Measurements from ENCODE around the gene ADI1. TPM values are rescaled to one million over a fixed set of nuclear protein-coding genes. Genes with fewer than 3 reads are reported as not detected.
"Not testable (repeated sequence)": the region's sequence is repeated elsewhere in the genome, so short reads cannot be mapped to it uniquely, and the experiment has no call there.

The ADI1 gene
- polyA plus RNA-seq, 1 experiment: 53.3 TPM

DNA sequence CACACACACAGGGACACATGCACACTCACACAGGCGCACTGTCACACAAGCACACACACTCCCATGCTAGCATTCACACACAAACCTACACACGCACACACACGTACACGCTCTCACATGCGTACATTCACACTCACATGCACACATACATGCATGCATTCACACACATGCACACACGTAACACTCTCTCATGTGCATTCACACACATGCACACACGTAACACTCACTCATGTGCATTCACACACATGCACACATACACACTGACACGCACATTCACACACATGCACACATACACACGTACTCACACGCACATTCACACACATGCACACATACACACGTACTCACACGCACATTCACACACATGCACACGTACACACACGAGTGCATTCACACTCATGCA is 16.3 kb downstream of the ADI1 start:
- H3K27me3 ChIP-seq (ENCODE audit: control insufficient read depth, insufficient read depth, low read length): no peaks in the 10 kb centered on the region
- CTCF ChIA-PET: no interaction called here
- no peak for DNase-seq (ENCODE audit: low read depth)
- peaks cover 13% of the 10 kb centered on the region for H3K36me3 ChIP-seq (ENCODE audit: control insufficient read depth, insufficient read depth, low read length)
- H3K4me3 ChIP-seq (ENCODE audit: low read depth, low read length): no peak overlapping the region
- TF ChIP-seq, protein P1, sequence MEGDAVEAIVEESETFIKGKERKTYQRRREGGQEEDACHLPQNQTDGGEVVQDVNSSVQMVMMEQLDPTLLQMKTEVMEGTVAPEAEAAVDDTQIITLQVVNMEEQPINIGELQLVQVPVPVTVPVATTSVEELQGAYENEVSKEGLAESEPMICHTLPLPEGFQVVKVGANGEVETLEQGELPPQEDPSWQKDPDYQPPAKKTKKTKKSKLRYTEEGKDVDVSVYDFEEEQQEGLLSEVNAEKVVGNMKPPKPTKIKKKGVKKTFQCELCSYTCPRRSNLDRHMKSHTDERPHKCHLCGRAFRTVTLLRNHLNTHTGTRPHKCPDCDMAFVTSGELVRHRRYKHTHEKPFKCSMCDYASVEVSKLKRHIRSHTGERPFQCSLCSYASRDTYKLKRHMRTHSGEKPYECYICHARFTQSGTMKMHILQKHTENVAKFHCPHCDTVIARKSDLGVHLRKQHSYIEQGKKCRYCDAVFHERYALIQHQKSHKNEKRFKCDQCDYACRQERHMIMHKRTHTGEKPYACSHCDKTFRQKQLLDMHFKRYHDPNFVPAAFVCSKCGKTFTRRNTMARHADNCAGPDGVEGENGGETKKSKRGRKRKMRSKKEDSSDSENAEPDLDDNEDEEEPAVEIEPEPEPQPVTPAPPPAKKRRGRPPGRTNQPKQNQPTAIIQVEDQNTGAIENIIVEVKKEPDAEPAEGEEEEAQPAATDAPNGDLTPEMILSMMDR (IDR thresholded peaks at IDR 0.05; ENCODE audit: insufficient read depth, low read depth, low read length): no peak
- POLR2A ChIA-PET: no interaction called here

DNA sequence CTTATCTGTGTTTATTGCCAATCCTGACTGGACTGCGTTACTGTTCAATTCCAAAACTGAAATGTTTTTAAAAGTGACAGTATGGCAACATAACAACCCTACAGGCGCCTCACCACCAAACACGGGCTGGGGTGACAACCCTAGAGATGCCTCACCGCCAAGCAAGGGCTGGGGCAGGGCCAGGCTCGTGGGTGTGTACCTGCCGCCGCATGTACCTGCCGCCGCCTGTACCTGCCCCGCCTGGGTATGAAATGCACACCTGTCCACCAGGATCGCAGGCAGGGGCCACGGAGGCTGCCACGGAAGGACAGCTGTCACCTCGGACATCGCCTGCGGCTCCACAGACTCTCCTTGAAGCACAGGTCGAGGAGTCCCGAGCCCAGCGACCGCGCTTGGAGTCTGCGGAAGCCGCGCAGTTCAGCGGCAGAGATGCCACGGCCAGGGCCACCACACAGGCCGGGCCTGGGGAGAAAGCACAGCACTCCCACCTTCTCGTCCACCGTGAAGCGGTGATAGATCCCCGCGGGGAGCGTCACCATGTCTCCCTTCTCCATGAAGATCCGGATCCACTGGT is 18.9 kb downstream of the ADI1 start:
- H3K36me3 ChIP-seq (ENCODE audit: control insufficient read depth, insufficient read depth, low read length): peaks cover 14% of the 10 kb centered on the region
- POLR2A ChIA-PET: no interaction called here
- TF ChIP-seq, protein P1 (IDR thresholded peaks at IDR 0.05; ENCODE audit: insufficient read depth, low read depth, low read length): no peak
- CTCF ChIA-PET: no interaction called here
- no peaks in the 10 kb centered on the region for H3K27me3 ChIP-seq (ENCODE audit: control insufficient read depth, insufficient read depth, low read length)
- DNase-seq (ENCODE audit: low read depth): no peak
- no peak overlapping the region for H3K4me3 ChIP-seq (ENCODE audit: low read depth, low read length)

DNA sequence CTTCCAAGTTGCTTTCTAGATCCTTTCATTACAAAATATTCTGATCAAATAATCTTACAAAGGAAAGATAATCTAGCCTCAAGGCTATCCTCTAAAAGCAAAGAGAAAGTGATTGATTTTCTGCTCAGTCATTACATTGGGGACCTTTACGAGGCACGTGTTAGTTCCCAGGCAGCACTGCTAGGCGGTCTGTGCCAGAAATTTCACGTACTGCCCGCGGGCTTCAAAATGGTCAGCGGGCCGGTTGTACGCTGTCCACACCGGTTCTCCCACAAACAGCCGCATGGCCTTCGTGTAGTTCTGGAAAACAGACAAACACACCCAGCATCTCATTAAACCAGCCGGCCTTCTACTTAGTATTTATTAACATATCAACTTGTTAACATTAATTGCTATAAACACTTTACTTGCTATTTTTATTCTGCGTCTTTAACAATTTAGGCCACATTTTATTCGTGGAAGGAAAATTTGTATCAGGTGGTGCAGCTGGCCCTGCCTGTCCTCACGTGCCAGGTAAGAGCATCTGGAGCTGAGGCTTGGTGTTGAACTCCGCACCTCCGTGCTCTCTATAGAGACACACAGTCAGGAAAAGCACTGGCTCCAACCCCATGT is 20.4 kb downstream of the ADI1 start:
- TF ChIP-seq, protein P1 (IDR thresholded peaks at IDR 0.05; ENCODE audit: insufficient read depth, low read depth, low read length): no peak
- no peak overlapping the region for H3K4me3 ChIP-seq (ENCODE audit: low read depth, low read length)
- DNase-seq (ENCODE audit: low read depth): no peak
- ChIA-PET CTCF (no interaction called here), POLR2A (no interaction called here)
- H3K36me3 ChIP-seq (ENCODE audit: control insufficient read depth, insufficient read depth, low read length): peaks cover 14% of the 10 kb centered on the region
- H3K27me3 ChIP-seq (ENCODE audit: control insufficient read depth, insufficient read depth, low read length): no peaks in the 10 kb centered on the region

DNA sequence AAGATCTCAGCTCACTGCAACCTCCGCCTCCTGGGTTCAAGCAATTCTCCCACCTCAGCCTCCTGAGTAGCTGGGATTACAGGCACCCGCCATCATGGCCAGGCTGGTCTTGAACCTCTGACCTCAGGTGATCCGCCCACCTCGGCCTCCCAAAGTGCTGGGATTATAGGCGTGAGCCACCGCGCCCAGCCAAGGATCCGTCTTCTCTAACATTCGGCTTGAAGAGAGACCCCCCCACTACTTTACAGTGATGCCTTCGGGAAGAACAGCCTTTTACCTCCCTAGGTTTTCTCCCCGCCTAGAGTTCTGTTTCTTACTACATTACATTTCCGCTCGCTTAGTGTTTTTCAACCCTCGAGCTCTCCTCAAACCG is 22.6 kb downstream of the ADI1 start:
- DNase-seq (ENCODE audit: low read depth); POLR2A ChIA-PET; H3K27me3 ChIP-seq (ENCODE audit: control insufficient read depth, insufficient read depth, low read length); H3K4me3 ChIP-seq (ENCODE audit: low read depth, low read length): not testable (repeated sequence)
- peaks cover 12% of the 10 kb centered on the region for H3K36me3 ChIP-seq (ENCODE audit: control insufficient read depth, insufficient read depth, low read length)
- CTCF ChIA-PET: interaction anchor here (1.5 kb wide), 1 partner anchor 35 kb away, joined by 4 read pairs; no protein-coding TSS in a partner anchor

DNA sequence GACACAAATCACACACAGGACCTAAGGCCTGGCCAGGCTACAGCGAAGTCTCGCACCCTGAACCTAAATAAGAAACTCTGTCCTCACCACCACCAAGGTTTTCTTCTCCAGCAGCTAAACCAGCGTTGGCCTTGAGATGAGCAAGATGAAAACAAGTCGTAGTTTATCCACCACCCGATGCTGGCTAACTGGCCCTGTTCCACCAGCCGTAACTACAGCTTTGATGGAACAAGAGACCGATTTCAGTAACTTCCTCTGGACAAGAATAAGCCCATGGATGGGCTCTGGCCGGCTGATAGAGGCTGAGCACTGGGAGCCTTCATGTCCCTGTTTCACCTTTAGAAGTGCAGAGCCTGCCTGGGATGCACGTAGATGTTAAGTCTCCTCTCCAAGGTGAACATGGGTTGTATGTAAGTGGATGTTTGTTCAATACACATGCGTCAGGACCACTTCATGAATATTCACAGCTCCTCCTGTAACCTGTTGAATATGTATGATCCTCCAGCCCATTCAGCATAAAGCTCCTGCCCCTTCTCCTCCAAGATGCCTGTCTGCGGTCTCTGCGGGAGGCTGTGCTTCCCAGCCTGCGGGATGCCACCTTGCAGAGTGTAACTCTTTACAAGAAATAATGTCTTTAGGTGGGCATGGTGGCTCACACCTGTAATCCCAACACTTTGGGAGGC is 24.2 kb downstream of the ADI1 start:
- Histone ChIP-seq H3K27me3 (ENCODE audit: control insufficient read depth, insufficient read depth, low read length) (no peaks in the 10 kb centered on the region), H3K36me3 (ENCODE audit: control insufficient read depth, insufficient read depth, low read length) (peaks cover 7% of the 10 kb centered on the region), H3K4me3 (ENCODE audit: low read depth, low read length) (no peak overlapping the region)
- ChIA-PET POLR2A (no interaction called here), CTCF (no interaction called here)
- TF ChIP-seq, protein P1 (IDR thresholded peaks at IDR 0.05; ENCODE audit: insufficient read depth, low read depth, low read length): no peak
- no peak for DNase-seq (ENCODE audit: low read depth)

All from BJ (cell line).